HUES48 (cell line): ENCODE results near the gene EML5.

Experiments
- H3K27ac ChIP-seq: one replicate; pipeline ENCODE4 v1.7.0; 2013; ENCODE audit warnings: low read depth, low read length, inconsistent platforms
- H3K27me3 ChIP-seq: 2 replicates; pipeline ENCODE4 v1.6.1; 2013; ENCODE audit warnings: mild to moderate bottlenecking, low read length; ENCODE audit not compliant: control insufficient read depth, insufficient read depth
- H3K36me3 ChIP-seq: 2 replicates; pipeline ENCODE4 v1.6.1; 2013; ENCODE audit warnings: low read length; ENCODE audit not compliant: control insufficient read depth, insufficient read depth
- H3K4me1 ChIP-seq: 2 replicates; pipeline ENCODE4 v1.6.1; 2013; ENCODE audit warnings: mild to moderate bottlenecking, low read length; ENCODE audit not compliant: control insufficient read depth, insufficient read depth
- H3K4me3 ChIP-seq: 2 replicates; pipeline ENCODE4 v1.5.1; 2013; ENCODE audit warnings: mild to moderate bottlenecking, low read depth, low read length
- H3K9ac ChIP-seq: 2 replicates; pipeline ENCODE4 v1.6.1; 2013; ENCODE audit warnings: mild to moderate bottlenecking, low read depth, low read length, moderate library complexity
- H3K9me3 ChIP-seq: 2 replicates; pipeline ENCODE4 v1.6.1; 2013; ENCODE audit warnings: low read length; ENCODE audit not compliant: control insufficient read depth, insufficient read depth

EML5 gene

DNA sequence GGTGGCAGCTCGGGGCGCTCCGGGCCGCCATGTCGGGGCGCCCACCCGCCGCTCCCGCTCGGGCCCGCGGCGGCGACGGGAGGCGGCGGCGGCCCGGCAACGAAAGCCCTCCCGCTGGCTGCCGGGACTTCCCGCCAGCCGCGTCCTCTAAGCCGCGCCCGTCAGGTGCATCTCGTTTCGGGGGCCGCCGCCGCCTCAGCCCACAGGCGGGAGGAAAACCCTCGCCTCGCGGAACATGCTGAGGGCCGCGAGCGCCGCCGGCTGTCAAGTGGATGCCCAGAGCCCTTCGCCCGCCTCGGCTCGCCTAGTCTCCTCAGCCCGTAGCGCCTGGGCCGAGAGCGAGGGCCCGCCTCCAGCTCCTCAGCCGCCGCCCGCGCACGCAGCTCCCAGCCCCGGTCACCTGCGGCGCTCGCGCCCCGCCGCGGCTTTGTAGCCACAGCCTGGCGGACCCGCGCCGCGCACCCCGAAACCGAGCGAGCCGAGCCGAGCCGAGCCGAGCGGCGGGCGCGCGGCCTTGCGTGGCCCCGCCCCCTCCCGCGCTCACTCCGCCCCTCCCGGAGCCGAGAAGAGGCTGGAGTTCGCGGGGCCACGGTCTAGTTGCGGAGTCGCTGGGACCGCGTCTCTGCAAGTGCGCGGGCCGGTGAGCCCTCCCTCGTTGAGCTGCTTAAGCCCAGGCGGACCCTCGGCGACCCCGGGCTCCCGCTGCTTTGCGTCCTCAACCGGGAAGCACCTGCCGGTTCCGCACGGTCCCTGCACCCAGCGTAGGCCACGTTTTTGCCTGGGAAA, at the start of gene EML5:
TSS of gene EML5 (minus strand) at position 481 of the 786 bp plus-strand sequence. CDS start at position 31, 450 bp downstream.
- Histone ChIP-seq H3K27ac (peak within 1 kb of the TSS; percentile 27), H3K36me3 (no peaks in the 10 kb centered on the region), H3K27me3 (peaks cover 44% of the 10 kb centered on the region), H3K4me1 (no peaks in the 10 kb centered on the region; the same call in 1 of the 2 replicates), H3K9ac (0 out of 2 replicates have a peak within 1 kb of the TSS, but pooled peaks have one; percentile 53), H3K4me3 (peak within 1 kb of the TSS; percentile 67), H3K9me3 (no peaks in the 10 kb centered on the region)

DNA sequence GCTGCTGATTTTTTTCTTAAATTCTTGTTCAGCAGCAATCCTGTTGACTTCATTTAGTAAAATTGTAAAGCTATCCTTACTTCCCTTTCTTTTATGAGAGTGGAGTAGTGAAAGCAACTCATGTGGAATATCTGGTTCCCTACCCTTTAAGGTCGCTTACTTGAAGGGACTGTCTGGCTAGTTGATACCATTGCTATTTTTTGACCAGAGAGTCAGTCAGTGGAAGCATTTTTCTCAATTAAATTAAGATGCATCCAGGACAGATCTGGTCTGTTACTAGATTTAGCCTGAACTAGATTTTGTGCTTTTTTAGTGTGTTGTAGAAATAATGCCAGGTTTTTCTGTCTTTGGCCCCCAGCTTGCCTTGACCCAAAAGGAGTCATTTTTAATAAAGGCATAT, 49.7 kb upstream of the EML5 start:
- no peak overlapping the region for H3K4me3 ChIP-seq
- H3K27ac ChIP-seq, result no peak overlapping the region
- no peaks in the 10 kb centered on the region for H3K27me3 ChIP-seq

DNA sequence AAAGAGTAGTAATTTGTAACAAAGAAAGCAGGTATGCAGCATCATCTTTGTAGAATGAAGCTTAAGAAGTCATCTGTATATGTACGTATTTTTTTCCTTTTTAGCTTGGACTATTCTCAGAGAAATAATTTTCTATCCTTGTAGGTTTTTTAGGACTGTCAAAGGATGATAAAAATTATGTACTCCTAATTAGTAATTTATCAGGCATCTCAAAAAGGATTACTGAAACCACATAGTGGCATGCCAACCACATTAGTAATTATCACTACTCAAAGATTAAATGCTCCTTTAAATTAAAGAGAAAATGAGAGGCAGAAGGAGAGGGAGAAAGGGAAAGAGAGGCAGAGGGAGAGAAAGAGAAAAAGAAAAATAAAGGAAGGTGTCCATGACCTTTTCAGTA, 49.0 kb upstream of the EML5 start:
- Histone ChIP-seq H3K36me3 (no peaks in the 10 kb centered on the region; the same call in 1 of the 2 replicates), H3K4me3 (no peak overlapping the region), H3K9ac (no peak overlapping the region), H3K27ac (no peak overlapping the region), H3K27me3 (no peaks in the 10 kb centered on the region), H3K9me3 (no peaks in the 10 kb centered on the region), H3K4me1 (no peaks in the 10 kb centered on the region)

More for the DNA sequence above, 49.7 kb upstream of the EML5 start:
- no peaks in the 10 kb centered on the region for H3K4me1 ChIP-seq
- no peak overlapping the region for H3K9ac ChIP-seq
- H3K36me3 ChIP-seq, result no peaks in the 10 kb centered on the region; the same call in 1 of the 2 replicates
- H3K9me3 ChIP-seq, result no peaks in the 10 kb centered on the region

DNA sequence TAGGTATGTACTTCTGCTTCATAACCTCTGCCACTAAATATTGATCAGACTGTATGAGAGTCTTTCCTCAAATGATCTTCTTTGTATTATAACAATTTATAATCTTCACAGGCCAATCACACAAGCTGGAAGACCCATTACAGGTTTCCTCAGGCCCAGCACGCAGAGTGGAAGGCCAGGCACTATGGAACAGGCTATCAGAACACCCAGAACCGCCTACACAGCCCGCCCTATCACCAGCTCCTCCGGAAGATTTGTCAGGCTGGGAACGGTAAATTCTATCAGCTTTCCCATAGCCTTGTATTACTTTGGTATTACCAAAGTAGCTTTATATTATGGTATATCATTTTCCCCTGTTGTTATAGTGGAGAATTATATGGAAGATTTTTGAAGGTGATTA, 48.2 kb upstream of the EML5 start:
- no peak overlapping the region for H3K9ac ChIP-seq
- H3K27me3 ChIP-seq, result no peaks in the 10 kb centered on the region
- H3K9me3 ChIP-seq, result no peaks in the 10 kb centered on the region
- H3K36me3 ChIP-seq, result no peaks in the 10 kb centered on the region; the same call in 1 of the 2 replicates
- H3K4me1 ChIP-seq, result no peaks in the 10 kb centered on the region
- H3K4me3 ChIP-seq, result no peak overlapping the region
- H3K27ac ChIP-seq, result no peak overlapping the region

DNA sequence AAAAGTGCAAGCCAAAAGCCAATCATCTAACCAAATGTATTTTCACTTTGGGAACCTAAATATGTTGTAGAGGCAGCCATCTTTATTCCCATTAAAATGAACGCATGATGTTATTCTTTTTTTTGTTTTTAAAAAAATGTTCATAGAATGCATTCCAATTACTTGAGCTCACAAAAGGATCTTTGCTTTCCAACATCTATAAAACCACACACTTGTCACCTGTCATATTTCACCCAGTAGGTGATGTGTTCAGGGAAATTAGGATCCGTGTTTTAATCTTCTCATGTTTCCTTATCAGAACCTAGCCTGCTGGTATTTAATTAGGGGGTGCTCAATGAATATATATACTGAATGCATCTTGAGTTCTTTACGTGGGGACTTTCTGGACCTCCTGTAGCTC, 45.3 kb upstream of the EML5 start:
- H3K9ac ChIP-seq, result no peak overlapping the region
- H3K27me3 ChIP-seq, result no peaks in the 10 kb centered on the region
- no peaks in the 10 kb centered on the region; the same call in 1 of the 2 replicates for H3K36me3 ChIP-seq
- no peak overlapping the region for H3K4me3 ChIP-seq
- H3K4me1 ChIP-seq, result no peaks in the 10 kb centered on the region
- H3K27ac ChIP-seq, result no peak overlapping the region
- no peaks in the 10 kb centered on the region for H3K9me3 ChIP-seq

DNA sequence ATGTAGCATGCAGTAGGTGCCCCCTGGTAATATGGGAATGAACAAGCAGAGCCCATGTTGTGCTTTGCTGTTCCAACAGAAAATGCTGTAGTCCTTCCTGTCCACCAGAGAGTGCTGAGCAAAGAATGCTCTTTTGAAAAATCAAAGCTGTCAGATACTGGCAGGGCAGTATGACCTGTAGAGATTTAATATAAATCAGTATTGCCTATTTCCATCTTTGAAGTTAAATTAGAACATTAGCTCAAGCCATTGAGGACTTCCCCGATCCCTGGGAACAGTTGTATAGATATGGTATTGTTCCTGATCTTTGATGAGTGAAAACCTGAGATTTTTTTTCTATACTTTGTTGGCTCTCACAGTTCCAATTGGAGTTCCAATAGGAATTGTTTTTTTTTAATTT, 44.7 kb upstream of the EML5 start:
- H3K9me3 ChIP-seq, result no peaks in the 10 kb centered on the region
- H3K27me3 ChIP-seq, result no peaks in the 10 kb centered on the region
- no peak overlapping the region for H3K4me3 ChIP-seq
- no peak overlapping the region for H3K27ac ChIP-seq
- H3K36me3 ChIP-seq, result no peaks in the 10 kb centered on the region; the same call in 1 of the 2 replicates
- H3K9ac ChIP-seq, result no peak overlapping the region
- no peaks in the 10 kb centered on the region for H3K4me1 ChIP-seq

DNA sequence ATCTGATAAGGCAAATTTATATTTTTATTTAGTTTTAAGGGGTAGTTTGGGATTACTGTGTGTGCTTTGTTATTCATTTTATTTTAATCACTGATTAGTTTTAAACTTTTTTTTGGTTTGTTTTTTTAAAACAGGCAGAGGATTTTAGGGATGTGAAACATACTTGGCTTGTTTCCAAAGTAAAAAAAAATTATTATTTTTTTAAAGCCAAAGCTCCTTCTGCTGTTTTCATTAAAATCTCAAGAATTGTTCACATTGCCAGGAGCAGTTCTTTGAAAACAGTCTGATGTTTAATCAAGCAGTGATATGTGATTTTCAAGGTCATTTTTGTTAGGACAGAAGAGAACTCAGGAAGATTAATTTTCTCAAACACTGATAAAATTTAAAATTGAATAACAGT, 42.9 kb upstream of the EML5 start:
- Histone ChIP-seq H3K4me1 (no peaks in the 10 kb centered on the region), H3K9me3 (no peaks in the 10 kb centered on the region), H3K4me3 (no peak overlapping the region), H3K27ac (no peak overlapping the region), H3K27me3 (no peaks in the 10 kb centered on the region), H3K36me3 (no peaks in the 10 kb centered on the region), H3K9ac (no peak overlapping the region)

DNA sequence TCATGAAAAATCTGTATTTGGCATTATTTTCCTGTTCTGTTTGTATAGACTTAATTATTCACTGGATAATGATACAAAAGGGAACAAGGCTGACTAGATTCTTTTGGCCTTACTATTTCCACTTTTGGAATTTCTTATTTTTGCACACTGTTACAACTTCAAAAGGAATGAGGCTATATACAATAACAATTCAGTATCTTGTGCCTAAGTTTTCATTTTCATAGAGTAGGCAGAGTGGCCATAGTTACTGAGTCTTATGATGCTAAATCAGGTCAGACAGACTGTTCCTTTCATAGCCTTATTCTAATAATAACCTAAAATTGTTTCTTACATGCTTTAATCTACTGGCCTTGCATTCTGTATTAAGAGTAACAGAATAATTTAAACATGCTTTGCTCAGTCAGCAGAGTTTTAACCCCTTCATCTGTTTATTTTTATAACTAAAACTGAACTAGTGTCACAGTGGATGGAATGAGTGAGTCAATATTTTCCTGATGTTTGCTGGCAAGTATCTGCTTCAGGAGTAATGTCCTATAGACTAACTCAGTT, 42.2 kb upstream of the EML5 start:
- H3K9me3 ChIP-seq, result no peaks in the 10 kb centered on the region
- H3K27ac ChIP-seq, result no peak overlapping the region

DNA sequence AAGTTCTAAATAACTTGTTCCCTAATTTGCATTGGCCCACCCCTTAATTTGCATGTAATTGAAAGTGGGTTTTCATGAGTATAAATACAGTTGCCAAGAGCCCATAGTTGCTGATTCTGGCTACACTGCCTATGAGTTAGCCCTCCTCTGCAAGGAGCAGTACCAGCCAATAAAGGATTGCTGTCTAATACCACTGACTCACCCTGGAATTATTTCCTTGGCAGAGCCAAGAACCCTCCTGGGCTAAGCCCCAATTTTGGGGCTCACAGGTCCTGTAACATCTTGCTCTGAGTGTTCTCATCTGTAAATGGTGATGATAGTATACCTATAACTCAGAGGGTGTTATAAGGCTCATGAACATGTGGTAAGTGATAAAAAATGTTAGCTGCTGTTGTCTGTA, 38.5 kb upstream of the EML5 start:
- Histone ChIP-seq H3K4me1 (no peaks in the 10 kb centered on the region), H3K27ac (no peak overlapping the region)

More for the DNA sequence above, 42.2 kb upstream of the EML5 start:
- Histone ChIP-seq H3K27me3 (no peaks in the 10 kb centered on the region), H3K4me1 (no peaks in the 10 kb centered on the region), H3K9ac (no peak overlapping the region), H3K4me3 (no peak overlapping the region), H3K36me3 (no peaks in the 10 kb centered on the region)

DNA sequence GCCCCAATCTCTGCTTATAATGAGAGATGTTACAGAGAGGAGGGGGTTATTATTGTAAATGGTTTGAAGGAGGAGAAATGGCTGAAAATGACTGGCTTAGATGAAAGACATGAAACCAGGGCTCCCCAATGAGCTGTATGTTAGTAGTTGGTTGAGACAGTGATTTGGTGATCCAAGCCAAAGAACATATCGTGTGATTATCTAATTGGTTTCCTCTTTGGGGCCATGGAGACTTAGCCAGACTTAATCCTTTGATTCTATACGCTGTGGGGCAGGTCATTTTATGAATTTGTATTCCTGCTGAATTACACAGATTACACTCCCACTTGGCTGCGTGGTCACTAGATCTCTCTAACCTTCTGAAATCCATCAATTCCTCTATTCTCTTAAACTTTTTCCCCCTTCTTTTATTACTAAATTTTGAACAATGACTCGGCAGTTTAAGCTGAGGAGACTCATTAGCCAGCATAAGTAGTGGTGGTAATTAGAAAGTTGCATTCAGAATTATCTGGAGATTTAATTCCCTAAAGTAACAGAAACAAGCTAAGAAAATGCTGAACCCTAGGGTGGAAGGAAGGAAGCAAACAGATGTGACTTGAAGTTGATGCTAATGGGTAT, 37.0 kb upstream of the EML5 start:
- Histone ChIP-seq H3K4me1 (no peaks in the 10 kb centered on the region), H3K9ac (no peak overlapping the region), H3K27me3 (no peaks in the 10 kb centered on the region), H3K9me3 (no peaks in the 10 kb centered on the region), H3K36me3 (no peaks in the 10 kb centered on the region), H3K4me3 (no peak overlapping the region), H3K27ac (no peak overlapping the region)

More for the DNA sequence above, 38.5 kb upstream of the EML5 start:
- Histone ChIP-seq H3K36me3 (no peaks in the 10 kb centered on the region), H3K9me3 (no peaks in the 10 kb centered on the region), H3K27me3 (no peaks in the 10 kb centered on the region), H3K4me3 (no peak overlapping the region), H3K9ac (no peak overlapping the region)

DNA sequence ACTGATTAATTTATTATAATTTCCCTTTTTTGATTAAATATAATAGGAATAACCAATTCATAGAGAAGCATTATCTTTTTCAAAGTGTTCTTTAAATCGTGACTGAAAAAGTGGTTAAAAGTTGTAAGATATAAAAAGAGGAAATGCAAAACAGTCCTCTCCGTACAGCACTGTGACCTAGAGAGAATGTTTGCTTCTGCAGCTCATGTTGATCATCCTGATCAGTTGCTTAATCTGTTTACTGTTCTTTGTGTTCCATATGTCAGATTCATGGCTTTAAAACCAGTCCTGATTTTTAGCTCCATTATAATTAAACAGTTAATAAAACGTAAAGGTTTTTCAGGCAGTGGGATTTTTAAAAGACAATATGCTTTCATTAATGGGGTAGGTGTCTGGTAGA, 36.4 kb upstream of the EML5 start:
- Histone ChIP-seq H3K9ac (no peak overlapping the region), H3K4me3 (no peak overlapping the region), H3K27ac (no peak overlapping the region), H3K36me3 (no peaks in the 10 kb centered on the region), H3K4me1 (no peaks in the 10 kb centered on the region), H3K9me3 (no peaks in the 10 kb centered on the region), H3K27me3 (no peaks in the 10 kb centered on the region)
